ENCODE results near the gene FXYD6.

The FXYD6 gene

DNA sequence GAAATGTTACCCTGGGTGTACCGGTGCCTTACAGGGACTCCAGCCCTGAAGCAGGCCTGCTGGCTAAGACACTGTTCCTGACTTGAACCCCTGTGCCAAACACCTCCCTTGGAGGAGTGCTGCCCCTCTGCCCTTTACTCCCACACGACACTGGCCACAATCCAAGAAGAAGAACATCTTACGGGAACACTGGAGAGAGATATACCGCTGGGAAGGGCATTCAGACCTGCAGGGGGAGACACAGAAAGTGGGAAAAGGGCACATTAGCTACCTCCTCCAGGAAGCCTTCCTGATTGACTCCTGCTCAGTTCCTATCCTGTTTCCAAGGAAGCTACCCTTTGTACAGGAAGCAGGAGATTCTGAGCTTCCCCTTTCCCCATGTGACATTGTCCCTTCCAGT, 34.1 kb upstream of the FXYD6 start:
- FAIRE-seq = no peak

DNA sequence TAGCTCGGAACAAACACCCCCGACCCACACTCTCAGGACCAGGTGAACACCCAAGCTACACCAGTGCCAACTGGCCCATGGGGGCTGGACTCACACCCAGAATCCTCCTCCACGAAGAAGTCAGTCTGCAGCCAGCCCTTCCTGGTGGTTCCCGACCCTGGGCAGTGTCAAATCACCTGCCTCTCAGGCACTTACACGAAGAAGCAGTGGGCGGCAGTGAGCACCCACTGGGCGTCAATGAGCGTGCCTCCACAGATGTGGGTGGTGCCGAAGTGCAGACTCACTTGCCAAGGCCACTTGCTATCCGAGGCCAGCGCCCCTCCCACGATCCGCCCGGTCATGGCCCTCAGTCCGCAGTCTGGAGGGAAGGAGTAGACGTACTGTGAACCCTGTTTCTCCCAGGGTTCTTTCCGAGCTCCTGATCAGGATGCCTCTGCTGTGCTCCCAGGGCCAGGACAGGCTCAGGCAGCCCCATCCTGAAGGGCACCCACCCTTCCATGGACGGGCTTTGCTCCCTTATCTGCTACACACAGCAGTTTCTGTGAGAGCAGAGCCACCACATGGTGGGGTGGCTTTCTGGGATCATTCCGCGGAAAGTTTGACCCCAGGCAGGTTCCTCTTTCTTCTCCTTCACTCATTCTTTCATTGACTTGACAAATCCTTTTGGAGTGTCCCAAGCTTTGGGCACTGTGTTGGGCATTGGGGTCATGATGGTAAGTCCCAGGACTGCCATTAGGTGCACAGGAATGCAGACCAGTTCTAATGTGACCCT, 33.3 kb upstream of the FXYD6 start:
- FAIRE-seq = no peak

DNA sequence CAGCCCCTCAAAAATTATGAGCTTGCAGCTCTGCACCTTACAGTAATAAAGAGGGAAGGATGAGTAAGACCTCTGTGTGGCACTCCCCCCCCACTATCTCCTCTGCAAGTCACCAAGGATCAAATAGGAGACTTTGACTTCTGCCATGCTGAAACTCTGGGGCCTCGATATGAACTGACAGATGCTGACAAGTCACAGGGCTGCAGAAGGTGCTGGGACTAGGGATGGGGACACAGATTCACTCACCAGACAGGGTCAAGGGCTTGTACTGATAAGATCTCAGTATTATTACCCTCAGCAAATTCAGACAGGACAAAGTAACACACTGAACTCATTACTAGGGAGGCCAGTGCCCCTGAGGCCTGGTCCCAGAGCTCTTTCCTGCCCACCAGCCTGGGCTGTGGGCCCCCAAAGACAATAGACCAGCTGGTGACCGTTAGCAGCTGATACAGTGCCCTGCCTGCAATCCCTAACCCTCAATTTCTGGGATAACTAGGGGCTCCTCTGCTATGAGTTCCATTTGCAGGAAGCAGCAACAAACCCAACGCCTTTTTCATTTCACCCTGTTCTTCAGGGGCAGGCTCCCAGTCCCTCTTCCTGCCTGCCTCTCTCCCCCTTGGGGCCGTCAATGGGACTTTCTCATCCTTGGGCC, 32.6 kb upstream of the FXYD6 start:
- FAIRE-seq = no peak

DNA sequence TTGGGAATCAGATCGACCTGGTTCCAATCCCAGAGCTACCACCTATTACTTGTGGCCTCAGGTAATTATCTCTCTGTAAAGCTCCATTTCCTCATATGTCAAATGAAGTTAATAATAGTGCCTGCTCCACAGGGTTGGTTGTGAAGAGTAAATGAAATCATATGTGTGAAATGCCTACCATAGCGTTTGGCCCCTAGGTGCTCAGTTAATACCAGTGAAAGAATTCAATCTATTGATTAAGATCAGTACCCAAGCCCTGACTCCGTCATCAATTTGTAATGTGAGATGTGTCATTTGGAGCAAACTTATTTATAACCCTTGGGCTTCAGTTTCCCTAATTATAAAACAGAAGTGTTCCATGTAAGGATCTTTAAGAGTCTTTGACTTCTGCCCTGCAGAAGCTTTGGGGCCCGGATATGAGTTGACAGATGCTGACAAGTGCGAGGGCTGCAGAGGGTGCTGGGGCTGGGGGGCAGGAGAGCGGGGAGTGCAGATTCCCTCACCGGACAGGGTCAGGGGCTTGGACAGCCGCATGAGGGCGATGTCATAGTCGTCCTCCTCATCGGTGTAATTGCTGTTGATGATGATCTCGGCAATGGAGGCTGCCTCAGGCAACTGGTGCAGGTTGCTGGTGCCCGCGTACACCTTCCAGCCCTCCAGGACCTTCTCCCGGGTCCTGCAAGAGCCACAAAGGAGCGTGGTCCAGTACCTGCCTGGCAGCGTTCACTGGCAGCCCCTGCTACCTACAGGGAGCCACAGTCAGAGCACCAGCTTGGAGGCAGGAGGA, 31.8 kb upstream of the FXYD6 start:
- FAIRE-seq = no peak

DNA sequence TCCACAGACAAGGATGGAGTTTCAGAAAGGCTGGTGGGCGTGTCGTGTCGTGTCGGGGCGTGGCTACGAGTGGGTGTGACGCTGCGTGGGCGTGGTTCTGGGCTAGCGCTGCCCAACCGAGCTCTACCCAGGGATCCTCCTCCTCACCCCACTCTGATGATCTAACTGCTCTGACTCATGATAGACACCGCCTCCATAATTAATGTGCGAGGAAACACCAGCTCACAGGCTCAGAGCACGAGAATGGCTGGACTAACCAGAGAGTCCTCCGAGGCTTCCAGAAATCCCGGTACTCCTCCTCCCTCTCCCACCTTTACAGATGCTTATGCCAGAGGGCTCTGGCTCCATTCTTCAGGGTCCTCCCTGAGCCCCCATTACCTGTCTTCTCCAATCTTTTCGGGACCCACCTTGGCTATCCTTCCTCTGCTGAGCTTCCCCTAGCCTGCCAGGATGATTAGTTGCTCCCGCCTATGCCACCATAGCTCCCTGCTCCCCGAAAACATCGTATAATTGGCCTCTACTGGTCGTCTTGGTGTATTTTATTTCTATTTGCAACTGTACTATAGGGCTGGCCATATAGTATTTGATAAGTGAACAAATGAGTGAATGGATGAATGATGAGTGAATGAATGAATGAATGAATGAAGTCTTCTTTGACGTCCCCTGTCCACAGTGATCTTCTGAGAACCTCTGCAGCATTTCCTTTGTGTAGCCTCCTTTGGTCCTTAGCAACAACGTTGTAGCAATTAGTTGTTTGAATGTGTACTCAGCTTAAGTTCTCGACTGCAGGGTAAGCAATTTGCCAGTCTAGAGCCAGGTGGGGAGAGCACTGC, 31.0 kb upstream of the FXYD6 start:
- no peak for FAIRE-seq

DNA sequence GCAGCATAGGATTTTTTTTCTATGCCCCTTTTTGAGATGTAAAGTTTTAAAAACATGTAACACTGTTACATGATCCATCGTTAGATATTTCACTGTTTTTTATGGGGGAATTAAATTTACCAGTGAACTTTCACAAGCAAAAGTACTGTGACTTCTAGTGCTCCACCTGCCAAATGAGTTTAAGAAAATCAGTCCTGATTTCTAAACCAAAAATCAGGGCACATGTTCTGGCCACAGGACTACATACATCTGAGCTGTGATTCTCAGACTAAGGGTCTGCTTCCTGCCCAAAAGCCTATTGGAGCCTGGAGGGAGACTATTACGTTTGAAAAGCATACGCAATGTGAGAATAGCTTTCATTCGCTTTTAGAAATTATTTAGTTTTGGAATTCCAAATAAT, 30.3 kb upstream of the FXYD6 start:
- no peak for FAIRE-seq

DNA sequence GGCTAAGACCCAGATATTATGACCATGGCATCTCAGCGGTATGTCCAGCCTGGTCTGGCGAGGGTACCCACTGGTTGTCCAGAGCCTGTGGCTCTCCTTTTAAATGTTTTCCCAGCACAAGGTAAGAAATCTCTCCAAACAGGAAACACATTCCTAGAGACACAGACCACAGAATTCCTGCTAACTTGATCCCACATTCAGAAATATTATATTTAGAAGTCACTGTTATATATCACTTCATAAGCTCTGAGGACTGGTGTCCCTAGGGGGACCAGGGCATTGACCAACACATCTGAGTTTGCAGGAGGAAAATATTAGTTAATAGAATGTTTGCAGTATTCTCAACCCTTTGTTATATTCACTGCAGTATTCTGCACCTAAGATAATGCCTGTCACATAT, 29.7 kb upstream of the FXYD6 start:
- no peak for FAIRE-seq

DNA sequence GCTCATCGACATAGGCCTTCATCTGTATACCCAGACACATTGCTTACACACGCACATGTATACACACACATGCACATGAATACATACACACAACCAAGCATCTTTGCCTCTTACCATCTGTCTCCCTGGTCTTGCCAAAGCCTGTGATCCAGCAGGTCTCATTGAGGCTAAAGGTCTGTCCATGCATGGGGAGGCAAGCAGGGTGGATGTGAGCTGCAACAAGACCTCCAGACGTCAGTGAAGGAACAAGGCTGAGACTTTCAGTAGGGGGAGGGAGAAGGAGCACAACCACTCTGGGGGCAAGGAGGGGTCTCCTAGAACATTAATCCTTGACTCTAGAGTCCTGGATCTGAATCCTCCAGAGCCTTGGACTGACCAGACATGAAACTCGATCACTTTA, 29.1 kb upstream of the FXYD6 start:
- FAIRE-seq = no peak

DNA sequence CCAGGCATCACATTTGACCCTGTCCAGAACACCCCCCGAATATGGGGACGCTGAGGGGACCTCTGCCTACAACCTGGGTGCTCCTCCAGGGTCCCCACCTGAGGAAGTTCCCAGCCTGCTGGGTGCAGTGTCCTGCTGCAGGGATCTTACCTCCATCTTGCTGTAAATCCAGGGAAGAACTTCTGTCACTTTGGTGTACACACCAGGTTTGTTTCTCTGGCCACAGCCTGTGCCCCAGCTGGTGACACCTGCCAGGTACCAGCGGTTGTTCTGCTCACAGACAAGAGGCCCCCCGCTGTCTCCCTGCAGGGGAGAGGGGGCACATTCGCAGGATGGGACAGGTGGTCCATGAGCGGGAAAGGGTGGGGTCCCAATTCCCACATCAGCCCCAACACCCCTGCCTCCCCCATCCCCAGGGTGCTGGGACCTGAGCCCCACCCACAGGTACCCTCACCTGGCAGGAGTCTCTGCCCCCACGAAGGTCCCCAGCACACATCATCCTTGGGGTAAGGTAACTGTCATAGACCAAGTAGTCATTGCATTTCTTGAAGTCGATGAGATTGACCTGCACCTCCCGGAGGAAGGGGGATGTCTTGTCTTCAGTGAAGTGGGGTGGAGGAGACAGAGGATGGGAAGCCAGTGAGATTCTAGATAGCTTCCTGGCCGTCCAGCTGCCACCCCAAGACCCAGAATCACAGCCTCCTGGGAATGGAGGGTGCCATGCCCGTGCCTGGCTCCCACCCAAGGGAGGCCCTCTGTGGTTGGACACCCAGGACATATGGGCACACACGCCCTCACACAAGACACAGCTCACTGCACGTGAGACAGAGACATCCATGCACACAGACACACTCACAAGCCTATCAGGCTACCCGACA, 27.3 kb upstream of the FXYD6 start:
- no peak for FAIRE-seq

DNA sequence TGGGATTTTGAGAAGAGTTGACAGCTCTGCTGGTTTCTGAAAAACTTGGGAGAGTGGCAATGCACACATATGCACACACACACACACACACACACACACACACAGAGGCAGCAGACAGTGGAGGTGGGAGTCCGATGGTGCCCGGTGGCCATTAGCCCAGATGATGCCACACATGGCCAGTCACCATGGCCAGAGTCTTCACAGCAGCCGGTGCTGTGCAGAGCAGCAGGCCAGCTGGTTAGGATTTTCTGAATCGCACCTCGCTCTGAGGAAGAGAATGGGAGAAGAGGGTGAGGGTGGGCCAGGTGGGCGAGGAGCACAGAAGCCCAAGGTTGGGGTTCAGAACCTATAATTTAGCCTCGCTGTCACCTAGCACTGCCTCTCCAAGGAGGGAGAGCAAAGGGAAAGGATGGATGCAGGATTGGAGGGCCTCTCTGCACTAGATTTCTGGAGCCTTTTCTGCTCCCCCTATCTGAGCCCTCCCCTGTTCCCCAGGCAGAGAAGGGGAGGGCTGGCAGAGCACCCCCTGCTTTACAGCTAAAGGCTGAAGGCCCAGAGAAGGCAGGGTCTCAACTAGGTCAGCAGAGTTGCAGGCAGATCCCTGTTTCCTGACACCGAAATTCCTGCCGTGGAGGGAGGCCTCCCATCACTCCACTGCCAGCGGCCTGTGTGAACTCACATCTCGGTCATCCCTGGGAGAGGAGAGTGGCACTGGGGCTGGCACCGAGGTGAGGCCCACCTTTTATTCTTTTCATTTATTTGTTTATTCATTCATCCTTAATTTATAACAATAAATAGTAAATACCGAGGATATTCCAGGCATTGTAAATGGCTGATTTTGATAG, 25.8 kb upstream of the FXYD6 start:
- no peak for FAIRE-seq

DNA sequence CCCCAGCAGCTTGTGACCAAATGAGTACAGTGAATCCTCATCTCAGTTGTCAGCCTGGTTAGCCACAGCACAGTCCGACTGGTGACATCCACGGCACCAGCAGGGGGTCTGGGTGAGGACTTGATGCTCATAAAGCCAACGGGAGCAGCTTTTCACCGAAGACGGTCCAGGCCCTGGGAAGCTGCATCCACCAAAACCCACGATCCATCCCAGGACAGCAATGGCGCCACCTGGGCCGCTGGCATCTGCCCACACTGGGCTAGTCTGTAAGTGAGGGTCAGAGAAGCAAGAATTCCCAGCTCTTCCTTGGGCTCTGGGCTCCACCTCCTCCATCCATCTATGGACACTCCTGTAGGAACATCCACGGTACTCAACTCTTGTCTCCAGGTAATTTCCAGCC, 25.1 kb upstream of the FXYD6 start:
- FAIRE-seq = no peak

DNA sequence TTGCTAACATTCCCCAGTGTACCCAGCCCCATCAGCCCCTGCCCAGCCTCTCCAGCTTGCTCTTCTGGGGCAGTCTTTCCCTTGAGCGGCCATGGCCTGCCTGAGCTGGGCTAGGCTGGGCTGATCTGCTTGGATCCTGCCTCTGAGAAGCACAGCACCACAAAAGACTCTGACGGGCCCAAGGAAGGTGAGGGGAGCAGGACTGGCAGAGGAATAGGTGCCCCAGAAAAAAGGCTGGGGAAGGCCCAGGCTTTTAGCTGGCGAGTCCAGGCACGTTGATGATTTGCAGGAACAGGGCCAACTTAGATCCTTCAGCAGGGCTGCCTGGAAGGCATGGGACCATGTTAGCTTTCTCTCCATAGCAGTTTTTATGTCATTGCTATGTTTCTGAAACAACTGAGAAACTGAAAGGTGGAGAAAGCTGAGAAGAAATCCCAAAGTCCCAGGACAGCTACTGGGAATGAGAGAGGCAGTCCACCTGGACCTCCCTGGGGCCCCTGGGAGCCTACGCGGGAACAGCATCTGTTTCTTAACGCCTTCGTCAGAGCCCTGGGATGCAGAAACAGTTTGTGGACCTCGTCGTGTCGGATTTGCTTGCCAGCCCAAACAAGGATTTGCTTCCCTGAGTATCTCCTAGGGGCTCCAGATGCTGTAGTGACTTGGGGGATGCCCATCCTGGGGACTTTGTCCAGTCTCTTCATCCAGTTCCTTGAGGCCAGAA, 24.4 kb upstream of the FXYD6 start:
- no peak for FAIRE-seq

DNA sequence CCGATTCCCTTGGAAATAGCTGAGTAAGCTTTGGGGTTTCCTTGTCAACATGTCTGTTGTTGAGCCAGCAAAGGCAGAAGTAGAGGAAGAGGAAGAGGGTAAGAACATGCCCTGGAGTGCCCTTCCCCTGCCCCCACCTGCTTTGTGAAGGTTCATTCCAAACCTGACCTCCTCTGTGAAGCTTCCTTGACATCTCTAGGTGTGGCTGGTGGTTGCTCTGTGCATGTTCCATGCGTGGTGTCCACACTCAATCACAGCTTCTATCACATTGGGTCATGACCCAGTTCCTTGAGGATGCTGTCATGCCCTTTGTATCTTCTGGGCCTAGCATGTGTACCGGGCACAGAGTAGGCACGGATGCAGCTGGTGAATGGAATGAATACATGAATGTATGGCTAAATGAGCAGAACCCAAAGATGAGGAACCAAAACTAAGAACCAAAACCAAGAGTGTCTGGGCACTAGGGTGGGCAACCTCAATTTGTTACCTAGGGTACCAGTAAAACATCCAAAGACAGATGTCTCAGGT, 23.7 kb upstream of the FXYD6 start:
- no peak for FAIRE-seq

DNA sequence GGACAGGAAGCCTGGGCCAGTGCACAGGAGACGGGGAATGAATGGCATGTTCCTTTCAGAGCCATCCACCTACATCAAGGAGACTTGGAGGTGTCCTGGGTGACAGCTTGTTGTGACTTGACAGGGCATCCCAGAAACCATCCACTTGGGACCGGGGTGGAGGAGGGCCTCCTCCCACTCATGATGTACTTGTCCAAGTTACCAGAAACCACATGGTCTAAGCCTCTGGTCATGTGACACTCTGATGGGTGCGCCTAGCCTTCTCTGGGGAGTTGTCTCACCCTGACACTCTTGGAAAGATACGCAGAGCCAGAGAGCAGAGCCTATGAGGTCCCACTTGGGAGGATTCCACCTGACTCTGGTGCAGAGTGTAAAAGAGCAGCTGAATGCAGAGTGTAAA, 21.6 kb upstream of the FXYD6 start:
- FAIRE-seq = no peak

DNA sequence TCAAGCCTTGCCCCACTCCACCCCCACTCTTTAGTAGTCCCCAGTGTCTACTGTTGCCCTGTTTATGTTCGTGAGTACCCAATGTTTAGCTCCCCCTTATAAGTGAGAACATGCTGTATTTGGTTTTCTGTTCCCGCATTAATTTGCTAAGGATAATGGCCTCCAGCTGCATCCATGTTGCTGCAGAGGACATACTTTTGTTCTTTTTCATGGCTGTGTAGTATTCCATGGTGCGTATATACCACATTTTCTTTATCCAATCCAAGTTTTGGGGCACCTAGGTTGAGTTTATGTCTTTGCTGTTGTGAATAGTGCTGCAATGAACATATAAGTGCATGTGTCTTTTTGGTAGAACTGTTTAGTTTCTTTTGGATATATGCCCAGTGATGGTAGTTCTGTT, 16.2 kb upstream of the FXYD6 start:
- FAIRE-seq = no peak

DNA sequence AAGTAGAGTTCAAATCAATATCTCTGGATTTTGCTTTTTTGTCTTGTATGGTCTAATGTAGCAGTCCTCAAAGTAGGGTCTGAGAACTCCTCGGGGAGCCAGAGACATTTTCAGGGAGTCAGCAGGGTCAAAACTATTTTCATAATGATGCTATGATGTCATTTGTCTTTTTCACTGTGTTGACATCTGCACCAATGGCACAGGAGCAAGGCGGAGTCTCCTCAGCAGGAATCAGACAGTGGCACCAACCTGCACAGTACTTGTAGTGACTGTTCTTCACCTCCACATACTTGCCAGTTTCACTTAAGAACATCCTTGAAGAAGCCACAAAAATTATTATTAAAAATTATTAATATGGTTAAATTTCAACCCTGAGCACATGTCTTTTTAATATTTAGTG, 14.9 kb upstream of the FXYD6 start:
- no peak for FAIRE-seq

DNA sequence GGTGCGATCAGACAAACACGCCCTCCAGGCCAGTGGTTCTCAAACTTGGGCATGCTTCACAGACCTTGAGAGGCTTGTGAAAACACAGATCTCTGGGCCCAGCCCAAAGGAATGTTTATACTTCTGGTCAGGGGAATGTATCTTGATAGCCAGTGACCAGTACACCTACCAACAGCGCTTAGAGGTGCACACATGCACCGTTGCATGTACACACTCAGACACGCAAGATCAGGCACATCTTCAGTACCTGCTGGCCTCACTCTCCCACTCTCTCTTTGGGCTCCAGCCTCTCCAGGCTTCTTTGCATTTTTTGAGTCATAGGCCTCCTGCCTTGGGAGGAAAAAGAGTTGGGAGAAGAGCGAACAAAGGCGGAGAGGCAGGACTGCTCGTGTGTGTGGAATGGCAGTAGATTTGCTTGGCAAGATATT, 11.7 kb upstream of the FXYD6 start:
- no peak for FAIRE-seq

DNA sequence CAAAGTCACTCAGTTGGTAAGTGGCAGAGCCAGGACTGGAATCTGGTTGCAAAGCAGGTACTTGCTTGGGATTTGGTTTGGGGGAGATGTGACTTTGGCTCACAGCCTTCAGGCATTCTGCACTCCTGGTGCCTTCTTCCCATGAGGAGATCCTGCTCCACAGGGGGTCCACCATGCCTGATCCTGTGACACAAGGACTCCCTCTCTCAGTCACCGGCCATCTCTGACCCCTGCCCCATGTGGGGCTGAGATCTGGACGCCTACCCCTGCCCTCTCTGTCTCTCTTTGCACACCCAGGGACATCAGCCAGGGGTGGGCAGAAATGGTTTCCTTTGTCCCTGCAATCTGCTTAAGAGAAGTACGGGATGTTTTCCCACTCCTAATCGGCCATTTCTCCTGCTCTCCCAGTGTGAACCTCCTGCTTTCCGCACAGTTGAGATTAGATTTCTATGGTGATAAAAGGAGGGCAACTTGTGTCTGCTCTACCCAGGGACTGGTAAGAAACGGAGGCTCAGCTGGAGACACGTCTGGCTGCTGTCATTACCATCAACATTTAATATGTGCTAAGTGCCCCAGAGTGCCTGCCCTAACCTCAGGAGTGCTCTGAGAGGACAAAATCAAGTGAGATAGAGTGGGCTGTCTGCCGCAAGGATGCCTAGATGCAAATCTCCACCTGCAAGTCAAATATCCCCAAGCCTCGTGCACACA, 11.1 kb upstream of the FXYD6 start:
- no peak for FAIRE-seq

DNA sequence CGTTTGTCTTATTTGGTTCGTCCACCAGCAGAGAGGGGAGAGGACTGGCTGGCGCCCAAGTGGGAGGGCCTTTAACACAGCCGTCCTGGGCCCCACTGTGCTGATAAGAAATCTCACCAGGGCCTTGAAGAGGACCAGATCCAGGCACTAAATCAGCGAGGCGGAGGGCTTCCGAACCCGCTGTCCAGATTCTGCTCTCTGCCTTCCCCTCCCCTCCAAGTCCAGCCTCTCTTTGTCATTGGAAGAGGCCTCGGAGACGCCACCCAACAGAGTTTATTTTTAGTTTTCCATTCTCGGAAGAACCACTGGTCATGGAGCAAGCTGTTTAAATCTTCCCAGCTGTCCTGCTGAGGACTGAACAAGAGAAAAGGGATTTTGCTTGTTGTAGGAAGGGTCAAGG, 9.3 kb upstream of the FXYD6 start:
- FAIRE-seq = no peak

Data from A204.1 (cell line).